Mucosa of rectum (tissue), 2 donors: ENCODE data around the gene SHROOM4.

Experiments
- H3K27ac ChIP-seq, 2 donors: one replicate each; pipeline ENCODE4 v1.7.0; 2013; ENCODE audit warnings: inconsistent platforms in 2 of 2, low read depth in 2 of 2, low read length in 2 of 2
- H3K27me3 ChIP-seq, 2 donors: one replicate each; pipeline ENCODE4 v1.7.0; 2013; ENCODE audit warnings: low read length in 2 of 2; ENCODE audit not compliant: control insufficient read depth in 2 of 2, insufficient read depth in 2 of 2
- H3K36me3 ChIP-seq, 2 donors: one replicate each; pipeline ENCODE4 v1.7.0; 2013; ENCODE audit warnings: low read length in 2 of 2; ENCODE audit not compliant: control insufficient read depth in 2 of 2, insufficient read depth in 2 of 2
- H3K4me1 ChIP-seq, 2 donors: one replicate each; pipeline ENCODE4 v1.7.0; 2013; ENCODE audit warnings: low read length in 2 of 2, mild to moderate bottlenecking in 1 of 2; ENCODE audit not compliant: control insufficient read depth in 2 of 2, insufficient read depth in 2 of 2
- H3K4me3 ChIP-seq, 2 donors: one replicate each; pipeline ENCODE4 v1.7.0; 2013; ENCODE audit warnings: low read length in 2 of 2
- H3K9ac ChIP-seq, 2 donors: one replicate each; pipeline ENCODE4 v1.7.0; 2013; ENCODE audit warnings: low read length in 2 of 2, low read depth in 1 of 2, mild to moderate bottlenecking in 1 of 2
- H3K9me3 ChIP-seq, 2 donors: one replicate each; pipeline ENCODE4 v1.7.0; 2013; ENCODE audit warnings: low read length in 2 of 2; ENCODE audit not compliant: control insufficient read depth in 2 of 2
- donor health status: healthy.
- donor health status: Normal muscosa, but diverticular disease.

SHROOM4 gene

GRCh38 chrX:50780144-50780543 is 33.9 kb downstream of the SHROOM4 start:
- Histone ChIP-seq H3K27me3 (no peaks in the 10 kb centered on the region), H3K27ac (no peak overlapping the region), H3K4me3 (no peak overlapping the region), H3K36me3 (no peaks in the 10 kb centered on the region), H3K9me3 (no peaks in the 10 kb centered on the region), H3K4me1 (no peaks in the 10 kb centered on the region), H3K9ac (no peak overlapping the region)

- no peaks in the 10 kb centered on the region for H3K9me3 ChIP-seq
- no peak overlapping the region for H3K4me3 ChIP-seq
- H3K9ac ChIP-seq: no peak overlapping the region
- H3K27me3 ChIP-seq: peaks cover 0 to 3% of the 10 kb centered on the region in 2 donors
- H3K27ac ChIP-seq: no peak overlapping the region
- H3K4me1 ChIP-seq: no peaks in the 10 kb centered on the region
- H3K36me3 ChIP-seq: no peaks in the 10 kb centered on the region
These were observed 34.3 kb downstream of the SHROOM4 start for GRCh38 chrX:50779694-50780093.

GRCh38 chrX:50778272-50778671 is 35.7 kb downstream of the SHROOM4 start:
- H3K27ac ChIP-seq: no peak overlapping the region
- no peaks in the 10 kb centered on the region for H3K9me3 ChIP-seq
- no peak overlapping the region for H3K4me3 ChIP-seq
- peaks cover 0 to 3% of the 10 kb centered on the region in 2 donors for H3K27me3 ChIP-seq
- no peaks in the 10 kb centered on the region for H3K4me1 ChIP-seq
- H3K9ac ChIP-seq: no peak overlapping the region
- H3K36me3 ChIP-seq: no peaks in the 10 kb centered on the region

GRCh38 chrX:50776248-50776647 is 37.7 kb downstream of the SHROOM4 start:
- Histone ChIP-seq H3K9ac (no peak overlapping the region), H3K27ac (no peak overlapping the region), H3K36me3 (no peaks in the 10 kb centered on the region), H3K4me3 (no peak overlapping the region), H3K4me1 (no peaks in the 10 kb centered on the region), H3K9me3 (no peaks in the 10 kb centered on the region), H3K27me3 (peaks cover 0 to 3% of the 10 kb centered on the region in 2 donors)

GRCh38 chrX:50771382-50771781 is 42.6 kb downstream of the SHROOM4 start:
- Histone ChIP-seq H3K9ac (no peak overlapping the region), H3K27me3 (peaks cover 0 to 3% of the 10 kb centered on the region in 2 donors), H3K9me3 (no peaks in the 10 kb centered on the region), H3K27ac (peak overlapping the region; percentile 60 to 62), H3K4me3 (no peak overlapping the region), H3K36me3 (no peaks in the 10 kb centered on the region), H3K4me1 (peaks cover 10 to 23% of the 10 kb centered on the region in 2 donors)

GRCh38 chrX:50770702-50771101 is 43.3 kb downstream of the SHROOM4 start:
- peaks cover 10 to 23% of the 10 kb centered on the region in 2 donors for H3K4me1 ChIP-seq
- H3K9me3 ChIP-seq: no peaks in the 10 kb centered on the region
- no peaks in the 10 kb centered on the region for H3K36me3 ChIP-seq
- H3K9ac ChIP-seq: no peak overlapping the region
- H3K4me3 ChIP-seq: no peak overlapping the region
- peak overlapping the region; percentile 71 to 77 for H3K27ac ChIP-seq
- H3K27me3 ChIP-seq: peaks cover 2 to 3% of the 10 kb centered on the region in 2 donors

- Histone ChIP-seq H3K4me1 (peaks cover 10 to 23% of the 10 kb centered on the region in 2 donors), H3K36me3 (no peaks in the 10 kb centered on the region), H3K9ac (no peak overlapping the region), H3K27me3 (peaks cover 0 to 2% of the 10 kb centered on the region in 2 donors), H3K9me3 (no peaks in the 10 kb centered on the region), H3K27ac (peak overlapping the region; percentile 71 to 77), H3K4me3 (peak overlapping the region in 1 of 2 donors; percentile 10)
These were observed 44.5 kb downstream of the SHROOM4 start for GRCh38 chrX:50769389-50770063.

- no peak overlapping the region for H3K4me3 ChIP-seq
These were observed 45.2 kb downstream of the SHROOM4 start for GRCh38 chrX:50768801-50769200.

GRCh38 chrX:50765986-50766385 is 48.0 kb downstream of the SHROOM4 start:
- no peaks in the 10 kb centered on the region for H3K36me3 ChIP-seq
- no peak overlapping the region for H3K9ac ChIP-seq
- no peak overlapping the region for H3K27ac ChIP-seq
- peaks cover 10 to 21% of the 10 kb centered on the region in 2 donors for H3K4me1 ChIP-seq
- peaks cover 0 to 8% of the 10 kb centered on the region in 2 donors for H3K27me3 ChIP-seq
- H3K4me3 ChIP-seq: no peak overlapping the region
- no peaks in the 10 kb centered on the region for H3K9me3 ChIP-seq

More at GRCh38 chrX:50768801-50769200, 45.2 kb downstream of the SHROOM4 start:
- peaks cover 10 to 23% of the 10 kb centered on the region in 2 donors for H3K4me1 ChIP-seq
- H3K27ac ChIP-seq: peak overlapping the region; percentile 64 to 67
- H3K9me3 ChIP-seq: no peaks in the 10 kb centered on the region
- H3K36me3 ChIP-seq: no peaks in the 10 kb centered on the region
- H3K9ac ChIP-seq: no peak overlapping the region
- H3K27me3 ChIP-seq: peaks cover 0 to 5% of the 10 kb centered on the region in 2 donors

- H3K9ac ChIP-seq: no peak overlapping the region
- no peaks in the 10 kb centered on the region for H3K9me3 ChIP-seq
- H3K36me3 ChIP-seq: no peaks in the 10 kb centered on the region
- H3K27ac ChIP-seq: no peak overlapping the region
- peaks cover 4 to 8% of the 10 kb centered on the region in 2 donors for H3K27me3 ChIP-seq
- no peak overlapping the region for H3K4me3 ChIP-seq
- no peaks in the 10 kb centered on the region for H3K4me1 ChIP-seq
These were observed 51.4 kb downstream of the SHROOM4 start for GRCh38 chrX:50762578-50762977.
